ENCODE data around the gene RBM39.
"Not testable (repeated sequence)": the region's sequence is repeated elsewhere in the genome, so short reads cannot be mapped to it uniquely, and the experiment has no call there.

The RBM39 gene

DNA sequence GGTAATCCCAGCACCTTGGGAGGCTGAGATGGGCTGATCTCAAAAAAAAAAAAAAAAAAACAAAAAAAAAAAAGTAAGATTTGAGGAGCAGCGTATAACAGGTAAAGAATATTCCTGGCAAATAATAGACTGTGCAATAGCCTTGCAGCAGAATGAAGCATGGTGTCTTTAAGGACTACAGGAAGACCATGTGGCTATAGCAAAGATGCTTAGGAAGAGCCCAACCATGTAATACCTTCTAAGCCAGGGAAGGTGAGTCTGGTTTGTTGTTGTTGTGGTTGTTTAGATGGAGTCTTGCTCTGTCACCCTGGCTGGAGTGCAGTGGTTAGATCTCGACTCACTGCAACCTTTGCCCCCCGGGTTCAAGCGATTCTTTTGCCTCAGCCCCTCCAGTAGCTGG is 14.3 kb upstream of the RBM39 start:
- no peak for DNase-seq (ENCODE audit: low read depth)

DNA sequence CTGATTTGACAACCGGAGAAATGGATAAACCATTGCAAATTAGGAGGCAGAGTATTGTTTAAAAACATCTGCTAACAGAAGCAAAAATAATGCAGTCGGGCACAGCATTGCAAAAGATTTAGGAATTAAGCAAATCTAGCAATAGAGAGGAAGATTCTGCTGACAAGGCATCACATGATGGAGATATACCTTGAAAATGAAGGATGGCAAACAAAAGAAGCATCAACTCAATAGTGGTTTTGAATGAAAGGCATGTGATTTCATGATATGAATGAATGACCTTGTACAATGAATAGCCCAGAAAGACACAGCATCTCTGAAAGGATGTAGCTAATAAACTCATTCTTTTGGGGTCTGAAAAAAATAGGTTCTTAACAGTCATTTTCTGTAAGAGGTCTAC is 8.6 kb upstream of the RBM39 start:
- DNase-seq (ENCODE audit: low read depth), result no peak

DNA sequence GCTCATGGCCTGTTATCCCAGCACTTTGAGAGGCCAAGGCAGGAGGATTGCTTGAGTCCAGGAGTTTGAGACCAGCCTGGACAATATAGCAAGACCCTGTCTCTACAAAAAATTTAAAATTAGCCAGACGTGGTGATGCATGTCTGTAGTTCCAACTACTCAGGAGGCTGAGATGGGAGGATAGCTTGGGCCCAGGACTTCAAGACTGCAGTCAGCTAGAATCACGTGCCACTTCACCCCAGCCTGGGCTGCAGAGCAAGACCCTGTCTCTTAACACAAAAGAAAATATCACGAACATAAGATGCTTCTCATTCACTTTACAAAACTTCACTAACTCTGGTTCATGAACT is 2.4 kb upstream of the RBM39 start:
- not testable (repeated sequence) for DNase-seq (ENCODE audit: low read depth)

DNA sequence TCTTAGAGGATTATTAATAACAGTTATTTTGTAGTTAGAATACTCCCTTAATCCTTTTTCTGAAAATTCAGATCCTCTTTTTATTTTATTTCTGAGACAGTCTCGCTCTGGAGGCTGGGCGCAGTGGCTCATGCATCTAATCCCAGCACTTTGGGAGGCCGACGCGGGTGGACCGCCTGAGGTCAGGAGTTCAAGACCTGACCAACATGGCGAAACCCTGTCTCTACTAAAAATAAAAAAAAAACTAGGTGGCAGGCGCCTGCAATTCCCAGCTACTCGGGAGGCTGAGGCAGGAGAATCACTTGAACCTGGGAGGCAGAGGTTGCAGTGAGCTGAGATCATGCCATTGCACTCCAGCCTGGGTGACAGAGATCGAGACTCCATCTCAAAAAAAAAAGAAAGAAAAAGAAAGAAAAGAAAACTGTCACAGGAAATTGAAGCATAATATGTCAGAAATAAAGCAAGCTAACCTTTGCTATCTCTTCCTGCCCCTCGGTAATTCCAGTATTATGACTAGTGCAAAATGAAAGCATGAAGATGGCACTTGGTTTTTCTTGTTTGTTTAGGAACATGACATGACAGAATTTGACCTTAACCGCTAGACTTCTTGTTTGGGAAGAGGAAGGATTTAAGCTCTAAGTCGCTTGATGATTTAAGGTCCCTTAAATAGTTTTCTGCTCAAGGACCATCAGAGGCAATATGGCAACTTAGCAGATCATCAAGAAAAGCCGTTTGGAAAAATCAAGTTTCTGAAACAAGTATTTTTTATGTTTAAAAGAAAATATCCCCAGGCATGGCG is 1.8 kb upstream of the RBM39 start:
- DNase-seq (ENCODE audit: low read depth), result no peak

DNA sequence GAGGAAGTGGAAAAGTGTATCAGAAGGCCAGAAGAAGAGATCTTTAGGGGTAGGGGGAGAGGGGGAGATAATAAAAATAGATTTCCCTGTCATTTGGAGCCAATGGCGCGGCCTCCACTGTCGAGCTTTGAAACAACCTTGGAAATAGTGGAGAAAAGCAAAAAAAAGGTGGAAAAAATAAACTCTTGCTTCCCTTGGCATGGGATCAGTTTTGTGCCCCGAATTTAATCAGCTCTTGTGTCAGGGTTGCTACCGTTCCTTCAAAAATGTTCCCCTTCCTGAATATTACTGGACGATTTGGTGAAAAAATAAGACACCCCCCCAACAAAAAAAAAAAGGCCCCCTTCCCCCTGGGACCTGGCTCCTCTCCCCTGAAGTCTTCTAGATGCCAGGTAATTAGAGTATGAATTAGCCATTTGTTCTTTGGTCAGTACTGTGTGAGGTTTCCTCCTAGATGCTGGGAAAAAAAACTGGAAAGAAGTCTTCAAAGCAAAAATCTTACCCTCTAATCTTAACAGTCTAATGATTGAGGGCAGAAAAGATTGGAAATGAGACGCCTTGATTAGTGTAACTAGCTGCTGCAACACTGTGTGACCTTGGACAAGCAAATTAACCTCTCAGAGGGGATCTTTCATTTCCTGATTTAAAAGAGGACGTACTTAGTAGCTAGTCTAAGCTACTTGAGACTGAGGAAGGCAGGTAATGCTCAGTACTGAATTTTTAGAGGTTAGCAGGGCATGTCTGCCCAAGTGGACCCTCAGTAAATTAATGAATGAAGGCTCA is 872 bp upstream of the RBM39 start:
- DNase-seq (ENCODE audit: low read depth), result no peak

DNA sequence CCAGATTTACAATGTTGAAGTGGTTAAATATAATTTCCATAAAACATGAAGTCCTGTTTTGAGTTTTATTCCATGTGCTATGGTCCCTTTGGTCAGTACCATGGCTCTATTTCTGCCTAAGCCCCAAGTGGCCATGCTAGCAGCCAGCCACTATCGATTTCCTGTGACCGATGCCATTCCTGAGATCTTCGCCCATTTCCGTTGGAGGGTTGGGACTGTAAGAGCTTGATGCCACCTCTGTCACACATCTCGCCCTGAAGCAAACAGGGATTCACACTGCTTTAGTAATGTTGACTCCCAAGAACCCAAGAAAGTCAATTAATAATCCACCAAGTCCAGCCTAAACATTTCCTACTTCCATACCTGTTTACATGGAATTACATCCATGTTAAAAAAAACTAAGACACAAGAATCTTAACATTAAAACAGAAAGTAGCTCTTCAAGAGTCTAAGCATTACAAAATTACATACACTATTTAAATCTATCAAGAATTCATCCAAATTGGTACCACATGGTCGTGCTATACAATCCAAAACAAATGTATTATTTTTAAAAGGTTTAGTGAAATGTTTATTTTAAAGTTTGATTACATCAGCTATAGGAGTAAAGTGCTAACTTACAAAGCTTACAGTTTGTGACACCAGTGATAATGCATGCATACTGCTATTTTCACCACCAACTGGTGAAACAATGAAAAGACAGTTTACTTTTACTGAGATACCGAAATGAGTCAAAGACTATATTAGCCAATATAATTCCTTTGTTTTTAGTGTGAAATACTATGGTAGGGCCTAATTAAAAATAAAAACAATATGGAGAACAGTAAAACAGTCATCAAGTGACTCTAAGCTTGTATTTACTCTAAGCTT is 2.5 kb downstream of the RBM39 start:
- no peak for DNase-seq (ENCODE audit: low read depth)

DNA sequence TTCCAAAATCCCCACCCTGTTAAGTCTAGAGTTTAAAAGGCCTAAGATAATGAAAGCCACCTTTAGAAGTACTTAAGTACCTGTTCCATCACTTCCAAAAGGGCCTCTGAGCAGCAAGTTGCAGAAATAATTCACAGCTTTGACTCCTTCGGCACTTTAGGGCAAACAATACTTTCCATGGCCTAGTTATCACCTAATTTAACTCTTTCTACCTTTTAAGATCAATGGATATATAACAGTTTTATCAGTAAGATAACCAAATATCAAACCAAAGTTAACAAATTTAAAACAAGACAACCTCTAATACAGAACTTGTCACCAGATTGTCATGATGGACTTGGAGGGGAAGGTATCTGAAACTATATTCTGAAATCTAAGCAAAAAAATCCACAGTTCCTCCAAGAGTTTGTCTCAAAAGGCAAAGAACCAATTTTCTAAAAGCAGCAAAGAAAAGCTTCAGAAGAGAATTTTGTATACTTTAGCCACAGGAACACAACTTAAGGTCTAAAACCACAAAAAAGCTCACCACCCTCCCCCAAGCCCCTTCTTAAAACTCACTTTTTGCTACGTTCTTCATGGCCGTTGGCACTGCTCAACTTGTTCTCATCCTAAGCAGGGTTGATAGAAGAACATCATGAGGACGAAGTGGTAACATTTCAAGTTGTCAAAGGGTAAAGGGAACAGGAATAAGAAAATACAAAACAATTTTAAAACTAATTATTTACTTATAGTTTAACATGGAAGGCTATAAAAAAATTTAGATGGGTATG is 3.5 kb downstream of the RBM39 start:
- no peak for DNase-seq (ENCODE audit: low read depth)

DNA sequence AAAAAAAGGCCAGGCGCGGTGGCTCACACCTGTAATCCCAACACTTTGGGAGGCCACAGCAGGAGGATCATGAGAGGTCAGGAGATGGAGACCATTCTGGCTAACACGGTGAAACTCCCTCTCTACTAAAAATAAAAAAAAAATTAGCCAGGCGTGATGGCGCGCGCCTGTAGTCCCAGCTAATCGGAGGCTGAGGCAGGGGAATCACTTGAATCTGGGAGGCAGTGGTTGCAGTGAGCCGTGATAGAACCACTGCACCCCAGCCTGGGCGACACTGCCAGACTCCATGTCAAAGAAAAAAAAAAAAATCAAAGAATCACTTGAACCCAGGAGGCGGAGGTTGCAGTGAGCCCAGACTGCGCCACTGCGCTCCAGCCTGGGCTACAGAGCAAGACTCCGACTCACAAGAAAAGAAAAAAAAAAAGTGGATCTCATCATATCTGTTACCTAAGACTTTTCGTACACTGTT is 4.2 kb downstream of the RBM39 start:
- no peak for DNase-seq (ENCODE audit: low read depth)

DNA sequence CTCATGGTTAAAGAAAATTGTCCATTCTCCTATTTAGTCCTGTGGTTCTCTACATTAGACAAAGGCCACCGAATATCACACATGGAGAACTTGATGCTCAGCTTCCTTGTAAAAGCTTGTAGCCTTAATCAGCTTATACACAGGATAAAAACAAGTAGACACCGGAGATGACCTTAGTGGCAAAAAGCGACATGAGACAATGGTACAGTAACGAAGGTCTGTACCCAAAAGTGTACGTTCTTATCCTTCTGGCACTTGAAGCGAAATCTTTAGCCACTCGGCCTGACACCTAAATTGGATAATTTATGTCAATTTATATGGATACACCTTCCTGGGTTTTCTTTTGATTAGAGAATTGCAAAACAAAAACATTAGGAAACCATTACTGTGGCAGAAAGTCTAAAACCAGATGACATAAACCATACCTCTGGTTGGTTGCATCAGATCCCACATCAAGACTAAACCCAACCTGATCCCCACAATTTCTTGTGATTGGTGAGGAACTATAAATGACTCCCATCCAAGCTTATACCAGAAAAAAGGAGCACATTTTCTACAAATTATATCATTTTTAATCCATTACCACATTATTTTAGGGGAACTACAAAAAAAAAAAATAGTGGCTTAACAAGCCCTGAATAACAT is 6.1 kb downstream of the RBM39 start:
- no peak for DNase-seq (ENCODE audit: low read depth)

DNA sequence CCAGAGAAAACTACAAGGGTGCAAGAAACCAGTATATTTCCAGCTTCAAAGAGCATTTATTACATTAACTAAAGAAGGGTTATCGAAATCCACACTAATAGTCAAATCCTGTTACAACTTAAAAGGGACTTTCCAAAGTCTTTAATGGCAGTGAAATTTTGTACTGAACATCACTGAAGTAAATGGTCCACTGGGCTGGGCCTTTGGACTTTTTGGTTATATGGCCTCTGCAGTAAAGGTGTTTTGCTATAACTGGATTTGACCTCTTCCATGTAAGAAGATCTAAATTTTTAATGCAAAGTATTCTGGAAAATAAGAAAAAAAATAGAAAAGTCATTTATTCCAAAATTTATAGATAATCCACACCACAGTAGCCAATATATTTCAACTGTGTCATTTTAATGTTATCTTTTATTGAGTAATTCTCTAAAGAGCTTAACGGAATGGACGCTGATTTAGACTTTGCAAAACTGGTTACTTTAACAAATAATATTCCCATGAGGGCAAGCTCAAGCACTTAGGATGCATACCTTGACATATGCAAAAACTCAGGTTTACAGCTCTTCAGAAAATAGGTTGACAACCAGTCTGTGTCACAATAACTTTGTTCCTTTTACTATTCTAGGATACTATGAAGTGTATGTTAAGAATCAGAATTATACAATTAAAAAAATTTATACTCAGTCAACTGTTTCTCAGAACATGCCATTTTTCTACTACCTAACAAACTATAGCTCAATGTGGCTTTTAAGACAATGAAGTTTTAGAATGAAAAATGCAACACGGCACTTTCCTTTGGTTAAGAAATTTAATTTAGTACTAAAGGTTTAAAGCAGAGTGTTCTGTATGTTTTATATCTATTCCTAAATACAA is 7.0 kb downstream of the RBM39 start:
- DNase-seq (ENCODE audit: low read depth), result no peak

DNA sequence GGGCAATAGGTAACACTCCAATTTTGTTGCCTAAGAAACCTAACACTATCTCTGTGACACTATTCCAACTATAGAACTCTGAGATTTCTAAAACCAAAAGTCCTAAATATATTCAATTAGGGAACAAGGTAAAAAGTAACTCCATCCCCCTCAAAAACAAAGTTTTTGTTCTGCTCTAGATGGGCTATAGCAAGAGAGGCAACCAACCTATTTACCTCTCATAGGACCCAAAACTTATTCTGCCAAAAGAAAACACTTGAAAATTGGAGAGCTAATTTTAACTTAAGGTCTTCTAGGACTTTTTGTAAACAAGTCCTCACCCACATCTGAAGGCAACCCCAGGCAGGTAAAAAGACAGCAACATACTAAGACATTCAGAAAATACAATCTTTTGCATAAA is 7.7 kb downstream of the RBM39 start:
- DNase-seq (ENCODE audit: low read depth), result no peak

DNA sequence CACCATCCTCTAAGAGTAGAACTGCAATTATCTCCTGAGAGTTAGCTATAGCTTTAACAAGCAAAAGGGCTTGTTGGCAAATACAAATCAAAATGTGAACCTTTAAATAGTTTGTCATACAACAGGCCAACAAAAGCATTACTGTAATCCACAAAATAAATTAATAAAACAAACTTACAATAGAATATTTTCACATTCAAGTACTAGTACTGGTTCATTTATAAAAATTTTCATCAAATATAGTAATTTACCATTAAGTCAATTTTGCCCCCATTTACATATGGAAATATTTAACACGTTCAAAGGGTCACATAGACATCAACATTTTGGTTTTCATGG is 9.4 kb downstream of the RBM39 start:
- no peak for DNase-seq (ENCODE audit: low read depth)

DNA sequence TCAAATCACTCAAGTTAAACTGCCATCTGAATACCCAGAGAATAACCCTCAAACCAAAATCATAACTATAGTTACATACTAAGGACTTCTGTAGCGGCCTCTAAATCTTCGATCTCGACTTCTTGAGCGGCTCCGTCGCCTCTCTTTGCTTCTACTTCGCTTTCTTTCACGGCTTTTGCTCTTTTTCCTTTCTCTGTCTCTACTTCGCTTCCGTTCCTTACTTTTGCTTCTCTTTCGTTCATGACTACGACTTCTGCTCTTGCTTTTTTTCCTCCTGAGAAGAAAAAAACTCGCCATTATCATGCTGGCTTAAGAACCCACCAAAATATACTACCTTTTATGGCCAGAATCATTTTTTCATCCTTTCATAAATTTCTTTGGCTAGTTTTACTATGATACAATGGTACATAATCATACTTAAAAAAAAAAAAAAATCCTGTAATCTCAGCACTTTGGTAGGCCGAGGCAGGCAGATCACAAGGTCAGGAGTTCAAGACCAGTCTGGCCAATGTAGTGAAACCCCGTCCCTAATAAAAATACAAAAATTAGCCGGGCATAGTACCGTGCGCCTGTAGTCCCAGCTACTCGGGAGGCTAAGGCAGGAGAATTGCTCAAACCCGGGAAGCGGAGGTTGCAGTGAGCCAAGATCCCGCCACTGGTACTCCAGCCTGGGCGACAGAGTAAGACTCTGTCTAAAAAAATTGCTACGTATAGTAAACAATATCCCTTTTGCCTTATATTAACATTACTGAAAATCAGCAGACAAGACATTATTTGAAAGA is 10.0 kb downstream of the RBM39 start:
- no peak for DNase-seq (ENCODE audit: low read depth)

DNA sequence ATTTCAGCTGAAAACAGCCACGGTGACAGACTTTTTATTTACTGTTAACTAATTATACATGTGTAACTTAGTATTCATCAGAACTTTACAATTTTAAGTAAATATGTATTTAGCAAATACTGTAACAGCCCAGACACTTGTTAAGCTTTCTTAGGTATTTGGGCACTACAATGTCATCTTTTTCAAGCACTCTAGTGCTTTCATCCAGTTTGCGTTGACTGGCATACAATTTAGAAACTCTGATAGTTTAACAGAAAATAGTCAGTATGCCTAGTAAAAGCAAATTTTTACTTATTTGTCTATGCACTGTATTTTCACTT is 10.6 kb downstream of the RBM39 start:
- no peak for DNase-seq (ENCODE audit: low read depth)

DNA sequence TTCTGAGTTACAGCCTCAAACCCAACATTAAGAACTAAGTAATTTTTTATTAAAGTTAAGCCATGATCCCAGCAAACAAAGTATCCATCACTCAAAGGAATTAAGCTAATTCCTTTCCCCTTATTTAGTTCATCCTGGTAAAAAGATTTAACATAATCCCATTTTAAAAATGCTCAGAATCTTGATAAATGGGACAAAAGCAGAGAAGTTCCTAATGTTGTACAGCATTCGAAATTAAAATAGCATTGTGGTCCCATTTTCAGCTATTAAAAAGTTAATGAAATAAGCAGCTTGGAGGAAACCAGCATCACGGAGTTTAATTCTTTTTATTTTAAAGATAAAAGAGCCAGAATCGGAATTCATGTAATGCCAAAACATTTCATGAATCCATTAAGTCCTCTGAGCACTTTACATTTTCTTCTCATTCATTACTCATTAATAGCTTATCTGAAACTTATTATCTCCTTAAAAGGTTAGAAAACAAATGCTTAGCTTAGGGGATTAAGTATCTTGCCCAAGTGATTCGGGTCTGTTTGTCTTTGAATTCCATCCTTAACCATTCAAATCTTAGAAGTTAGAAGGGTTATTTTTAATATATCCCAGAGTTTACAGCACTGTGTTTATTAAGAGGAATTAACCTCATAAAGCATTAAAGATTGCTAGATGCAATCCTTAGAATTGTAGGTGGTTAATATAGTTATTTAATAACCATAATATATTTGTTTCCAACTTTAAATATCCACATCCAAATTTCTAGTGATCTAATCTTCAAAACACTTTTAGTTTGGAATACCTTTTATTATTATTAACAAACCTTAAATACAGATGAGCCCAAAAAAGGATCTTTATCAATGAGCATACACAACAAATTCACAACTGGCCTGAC is 11.2 kb downstream of the RBM39 start:
- no peak for DNase-seq (ENCODE audit: low read depth)

DNA sequence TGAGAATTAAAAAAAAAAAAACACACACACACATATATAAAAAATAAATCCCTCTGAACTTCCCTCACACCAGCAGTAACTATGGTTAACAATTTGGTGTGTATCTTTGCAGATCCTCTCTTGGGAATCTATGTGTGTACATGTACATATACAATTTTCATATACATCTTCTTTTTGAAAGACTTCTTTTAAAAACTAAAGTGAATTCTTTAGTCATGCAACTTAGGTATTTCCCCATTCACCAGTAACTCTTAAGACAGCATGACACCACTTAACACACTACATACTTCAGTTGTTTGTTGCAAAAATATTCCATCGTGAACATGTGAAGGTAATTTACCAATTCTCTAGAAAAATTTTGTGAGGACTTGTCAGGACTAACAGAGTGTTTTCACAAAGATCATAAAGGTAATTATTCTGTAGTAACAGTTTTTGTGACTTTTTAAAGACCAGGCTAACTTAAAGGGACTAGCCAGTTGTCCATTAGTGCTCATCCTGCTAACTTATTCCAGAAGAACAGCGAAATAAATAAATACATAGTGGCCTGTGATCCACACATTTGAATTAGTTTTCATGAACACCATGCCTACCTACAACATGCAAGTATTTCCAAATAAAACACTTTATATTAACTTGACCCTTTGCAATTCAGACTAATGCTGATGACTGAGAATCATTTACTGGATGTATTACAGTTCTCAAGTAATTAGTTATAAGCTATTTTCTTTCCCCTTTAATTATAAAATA is 12.1 kb downstream of the RBM39 start:
- DNase-seq (ENCODE audit: low read depth), result no peak

DNA sequence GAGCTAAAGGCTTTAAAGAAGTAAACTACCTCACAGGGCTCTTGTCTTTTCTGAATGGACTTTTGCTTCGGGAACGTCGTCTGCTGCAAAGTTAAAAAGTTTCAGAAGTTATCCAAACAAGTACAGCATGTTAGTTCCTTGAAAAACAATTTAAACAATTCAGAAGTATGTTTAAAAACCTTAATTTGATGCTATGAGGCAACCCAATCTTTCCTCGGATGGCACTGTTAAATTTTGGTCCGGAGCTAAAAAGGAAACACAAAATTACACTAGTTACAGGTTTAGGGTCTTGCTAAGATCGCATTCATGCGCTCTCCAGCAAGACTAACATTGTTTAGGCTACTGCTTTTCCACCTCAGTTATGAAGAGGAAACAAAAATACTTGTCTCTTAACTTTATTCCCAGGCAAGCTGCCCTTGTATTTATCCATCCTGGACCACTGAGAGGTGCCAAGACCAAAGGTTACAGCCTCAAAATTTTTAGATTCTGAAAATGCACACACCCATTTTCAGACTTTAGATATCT is 12.7 kb downstream of the RBM39 start:
- DNase-seq (ENCODE audit: low read depth), result no peak

Measured in stimulated activated CD4-positive, alpha-beta T cell treated with anti-CD3 and anti-CD28 coated beads, Interleukin-2, amount 100 ng/mL, for 4 hours (primary cell).